GM21576 (cell line): ENCODE results near the gene TNFAIP2.
"Not testable (repeated sequence)": the region's sequence is repeated elsewhere in the genome, so short reads cannot be mapped to it uniquely, and the experiment has no call there.

Source experiments
- ATAC-seq: cut with Tn5 transposase; IDR thresholded peaks from one replicate; pipeline ENCODE4 v1.9.1; 2021; ENCODE audit warnings: mild to moderate bottlenecking, moderate library complexity; ENCODE audit not compliant: unreplicated experiment

TNFAIP2 gene

DNA sequence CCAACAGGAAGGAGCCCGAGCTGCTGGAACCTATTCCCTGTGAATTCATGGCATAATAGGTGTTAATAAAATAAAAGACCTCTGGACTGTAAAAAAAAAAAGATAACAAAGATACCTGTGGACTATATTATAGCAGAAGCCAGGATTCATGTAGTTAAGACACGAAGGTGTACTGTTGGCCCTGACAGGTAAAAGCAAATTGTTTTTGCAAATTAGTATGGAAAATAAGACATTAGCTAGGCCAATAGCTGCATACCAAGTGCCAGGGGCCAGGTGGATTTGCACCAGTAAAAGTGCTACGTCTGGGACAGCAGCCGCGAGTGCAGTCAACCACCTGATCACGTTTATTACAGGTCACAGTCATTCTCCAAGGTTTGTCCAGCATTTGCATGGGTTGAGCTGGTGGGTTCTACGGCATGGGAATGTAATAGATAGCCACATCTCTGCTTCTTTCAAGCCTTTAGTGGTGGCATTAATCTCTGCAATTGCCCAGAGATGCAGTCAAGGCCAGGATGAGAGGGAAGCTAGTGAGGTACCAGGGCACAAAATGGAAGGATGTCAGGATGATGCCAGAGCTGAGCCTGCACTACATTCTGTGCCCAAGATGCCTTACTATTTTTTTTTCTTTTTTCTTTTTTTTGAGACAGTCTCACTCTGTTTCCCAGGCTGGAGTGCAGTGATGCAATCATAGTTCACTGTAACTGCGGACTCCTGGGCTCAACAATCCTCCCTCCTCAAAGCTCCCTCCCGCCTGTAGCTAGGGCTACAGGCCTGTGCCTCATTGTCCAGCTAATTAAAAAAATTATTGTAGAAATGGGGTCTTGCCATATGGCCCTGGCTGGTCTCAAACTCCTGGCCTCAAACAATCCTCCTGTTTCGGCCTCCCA is 26.3 kb downstream of the TNFAIP2 start:
- no peak for ATAC-seq

GRCh38 chr14:103151270-103151945 is 28.1 kb downstream of the TNFAIP2 start:
- no peak for ATAC-seq

DNA sequence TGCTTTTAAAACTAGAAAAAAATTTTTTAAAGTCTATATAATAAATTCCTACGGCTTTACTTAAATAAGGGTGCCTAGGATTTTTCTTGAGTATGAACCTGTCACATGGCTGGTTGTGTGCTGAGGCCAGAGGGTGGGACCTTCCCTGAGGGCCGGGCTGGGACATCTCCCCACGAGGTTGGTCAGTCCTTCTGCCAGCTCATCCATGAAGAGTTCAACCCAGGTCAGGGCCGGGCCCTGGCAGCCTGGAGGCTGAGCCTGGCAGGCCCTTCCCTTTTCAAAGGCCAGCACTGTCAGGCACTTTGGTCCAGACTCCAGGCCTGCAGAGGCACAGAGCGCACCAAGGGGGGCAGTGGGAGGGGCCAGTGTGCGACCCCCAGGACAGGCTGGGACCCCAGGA is 31.7 kb downstream of the TNFAIP2 start:
- ATAC-seq, result no peak

DNA sequence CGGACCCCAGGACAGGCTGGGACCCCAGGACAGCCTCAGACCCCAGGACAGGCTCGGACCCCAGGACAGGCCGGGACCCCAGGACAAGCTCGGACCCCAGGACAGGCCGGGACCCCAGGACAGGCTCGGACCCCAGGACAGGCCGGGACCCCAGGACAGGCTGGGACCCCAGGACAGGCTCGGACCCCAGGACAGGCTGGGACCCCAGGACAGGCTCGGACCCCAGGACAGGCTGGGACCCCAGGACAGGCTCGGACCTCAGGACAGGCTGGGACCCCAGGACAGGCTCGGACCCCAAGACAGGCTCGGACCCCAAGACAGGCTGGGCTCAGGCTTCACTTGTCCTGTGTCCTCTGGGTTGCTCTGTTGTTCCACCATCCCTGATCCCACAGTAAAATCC is 32.2 kb downstream of the TNFAIP2 start:
- not testable (repeated sequence) for ATAC-seq

DNA sequence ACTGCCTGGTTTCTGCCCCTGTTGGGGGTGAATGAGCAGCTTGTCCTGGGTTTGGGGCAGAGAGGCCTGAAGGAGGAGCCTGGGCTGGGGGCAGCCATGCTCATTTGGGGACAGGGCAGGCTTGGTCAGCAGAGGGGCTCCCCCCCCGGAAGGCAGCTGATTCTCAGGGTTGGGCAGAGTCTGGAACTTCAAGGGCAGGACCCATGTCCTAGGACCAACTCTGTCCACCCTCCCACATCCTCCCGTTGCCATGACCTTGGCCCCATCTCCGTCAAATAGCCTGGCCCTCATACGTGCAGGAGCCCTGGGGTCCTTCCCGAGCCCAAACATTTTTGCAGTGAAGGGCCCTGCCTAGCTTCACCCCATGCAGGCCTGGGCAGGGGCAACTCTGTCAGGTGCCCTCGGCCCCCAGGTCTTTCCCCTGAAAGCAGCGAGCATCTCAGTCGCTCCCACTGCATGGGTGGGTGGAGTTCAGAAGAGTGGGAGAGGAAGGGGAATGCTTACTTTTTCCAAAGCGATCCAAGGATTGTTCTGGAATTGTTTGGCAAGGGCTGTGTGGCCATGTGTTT is 32.6 kb downstream of the TNFAIP2 start:
- ATAC-seq, result no peak

DNA sequence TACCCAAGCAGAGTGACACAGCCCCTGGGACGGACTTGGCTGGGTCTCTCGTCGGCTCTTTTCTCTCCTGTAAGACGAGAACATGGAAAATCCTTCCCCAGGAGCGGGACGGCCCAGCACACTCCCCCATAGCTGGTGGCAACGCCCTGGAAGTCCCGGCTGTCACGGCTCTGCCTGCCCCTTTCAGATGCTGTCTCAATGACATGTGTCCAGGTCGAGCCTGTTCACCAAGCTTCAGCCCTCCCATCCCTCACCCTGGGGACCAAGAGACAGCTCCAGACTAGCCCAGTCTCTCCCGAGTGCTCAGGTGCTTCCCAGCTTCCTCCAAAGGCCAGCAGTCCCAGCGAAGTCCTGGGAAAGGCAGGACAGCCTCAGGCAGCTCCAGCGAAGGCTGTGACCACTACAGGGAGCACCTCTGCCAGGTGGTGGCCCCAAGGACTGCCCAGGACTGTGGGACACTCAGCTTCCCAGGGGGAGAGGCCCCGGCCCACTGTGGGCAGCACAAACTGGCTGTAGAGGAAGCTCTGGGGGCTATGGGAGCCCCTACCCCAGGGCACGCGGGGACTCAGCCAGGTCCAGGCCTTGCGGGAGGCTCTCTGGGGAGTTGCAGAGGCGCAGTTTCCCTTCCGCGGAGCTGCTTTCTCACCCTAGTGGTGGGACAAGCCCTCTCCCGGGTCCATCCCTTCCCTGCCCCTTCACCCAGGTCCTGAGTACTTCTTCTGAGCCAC is 33.6 kb downstream of the TNFAIP2 start:
- ATAC-seq, result no peak

GRCh38 chr14:103157969-103158368 is 34.7 kb downstream of the TNFAIP2 start:
- ATAC-seq, result no peak

DNA sequence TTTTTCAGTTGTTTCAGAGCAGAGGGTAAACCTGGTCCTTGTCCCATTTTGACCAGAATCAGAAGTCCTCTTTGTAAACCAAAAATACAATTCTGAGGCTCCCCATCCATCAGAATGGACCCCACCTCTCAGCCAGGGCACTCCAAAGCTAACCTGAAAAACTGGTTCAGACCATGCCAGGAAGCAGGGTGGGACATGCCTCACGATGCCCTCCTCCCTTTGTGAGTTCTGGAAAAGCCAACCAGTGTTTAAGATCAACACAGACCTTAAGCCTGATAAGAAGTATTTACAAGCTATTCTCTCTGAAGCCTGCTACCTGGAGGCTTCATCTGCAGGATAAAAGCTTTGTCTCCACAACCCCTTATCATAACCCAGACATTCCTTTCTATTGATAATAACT is 35.4 kb downstream of the TNFAIP2 start:
- no peak for ATAC-seq

DNA sequence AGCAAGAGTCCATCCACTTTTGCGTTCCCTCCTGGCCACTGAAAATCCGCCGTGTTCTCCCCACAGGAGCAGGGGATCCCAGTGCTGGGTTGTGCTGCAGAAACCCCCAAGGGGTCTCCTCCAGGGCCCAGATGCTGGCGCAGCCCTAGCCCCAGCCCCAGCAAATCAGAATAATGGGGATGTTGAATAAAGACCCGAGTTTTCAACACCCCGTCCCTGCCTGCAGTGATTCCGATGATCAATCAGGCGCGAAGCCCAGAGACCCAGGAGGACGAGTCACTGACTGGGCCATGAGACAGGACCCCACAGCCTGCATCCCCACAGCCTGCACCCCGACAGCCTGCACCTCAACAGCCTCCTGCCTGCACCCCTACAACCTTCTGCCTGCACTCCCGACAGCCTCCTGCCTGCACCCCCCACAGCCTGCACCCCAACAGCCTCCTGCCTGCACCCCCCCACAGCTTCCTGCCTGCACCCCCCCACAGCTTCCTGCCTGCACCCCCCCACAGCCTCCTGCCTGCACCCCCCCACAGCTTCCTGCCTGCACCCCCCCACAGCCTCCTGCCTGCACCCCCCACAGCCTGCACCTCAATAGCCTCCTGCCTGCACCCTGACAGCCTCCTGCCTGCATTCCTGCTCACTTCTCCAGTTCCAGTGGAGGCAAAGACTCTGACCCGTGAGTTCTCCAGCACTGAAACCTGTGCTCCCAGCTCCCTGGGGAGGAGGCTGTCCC is 37.2 kb downstream of the TNFAIP2 start:
- no peak for ATAC-seq

GRCh38 chr14:103161054-103161397 is 37.8 kb downstream of the TNFAIP2 start:
- no peak for ATAC-seq

DNA sequence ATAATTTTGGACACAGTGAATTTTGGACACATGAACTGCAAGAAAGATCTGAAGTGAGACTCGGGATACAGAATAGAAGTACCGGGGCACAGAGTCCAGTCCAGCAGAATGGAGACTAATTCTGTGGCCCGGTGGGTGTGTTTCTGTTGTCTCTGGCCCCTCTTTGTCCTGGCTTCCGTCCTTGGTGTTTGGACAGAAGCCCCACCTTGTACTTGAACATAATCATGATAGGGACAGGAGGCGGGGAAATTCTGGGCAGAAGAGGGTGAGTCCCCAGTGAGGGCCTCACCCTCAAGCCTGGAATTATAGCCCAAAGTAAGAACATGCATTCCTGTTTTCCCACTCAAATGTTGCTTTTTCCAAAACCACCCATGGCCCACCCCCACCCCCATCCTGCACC is 39.9 kb downstream of the TNFAIP2 start:
- no peak for ATAC-seq

- no peak for ATAC-seq
Observed at GRCh38 chr14:103164006-103164405, 40.7 kb downstream of the TNFAIP2 start.

DNA sequence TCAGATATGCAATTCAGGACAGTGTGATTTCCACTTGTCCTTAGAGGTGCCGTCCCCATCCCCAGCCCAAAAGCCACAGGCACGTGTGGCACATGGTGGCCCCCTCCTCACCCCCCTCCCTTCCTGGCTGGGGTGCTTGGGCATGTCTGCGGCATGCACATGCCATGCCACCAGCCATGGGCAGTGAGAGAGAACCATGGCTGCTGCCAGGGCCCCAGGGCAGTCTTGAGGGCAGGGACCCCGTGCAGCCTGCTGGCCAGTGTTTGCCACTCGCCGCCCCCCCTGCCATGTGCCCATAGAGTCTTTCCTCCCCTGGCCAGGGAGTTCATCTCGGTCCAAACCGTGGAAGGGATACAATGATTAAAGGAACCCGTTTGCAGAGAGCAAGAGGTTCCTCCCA is 41.5 kb downstream of the TNFAIP2 start:
- ATAC-seq, result no peak

DNA sequence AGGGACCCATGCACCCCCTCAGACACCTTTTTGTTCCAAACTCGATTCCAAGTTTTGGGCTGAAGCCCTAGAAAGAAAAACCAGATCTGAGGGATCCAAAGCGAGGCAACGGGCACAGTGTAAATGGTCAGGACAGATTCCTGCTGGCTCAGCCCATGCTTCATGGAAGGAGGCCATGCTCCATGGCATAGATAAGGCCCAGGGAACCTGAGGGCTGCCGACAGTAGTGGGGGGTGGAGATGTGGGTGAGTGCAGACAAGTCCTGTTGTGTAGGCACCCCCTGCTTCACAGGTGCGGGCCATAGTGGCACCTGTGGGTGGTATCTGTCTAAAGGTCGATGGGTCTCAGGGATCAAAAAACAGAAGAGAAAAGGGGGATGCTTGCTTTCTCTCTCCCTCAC is 42.1 kb downstream of the TNFAIP2 start:
- ATAC-seq, result no peak

GRCh38 chr14:103169954-103170353 is 46.7 kb downstream of the TNFAIP2 start:
- ATAC-seq, result no peak

DNA sequence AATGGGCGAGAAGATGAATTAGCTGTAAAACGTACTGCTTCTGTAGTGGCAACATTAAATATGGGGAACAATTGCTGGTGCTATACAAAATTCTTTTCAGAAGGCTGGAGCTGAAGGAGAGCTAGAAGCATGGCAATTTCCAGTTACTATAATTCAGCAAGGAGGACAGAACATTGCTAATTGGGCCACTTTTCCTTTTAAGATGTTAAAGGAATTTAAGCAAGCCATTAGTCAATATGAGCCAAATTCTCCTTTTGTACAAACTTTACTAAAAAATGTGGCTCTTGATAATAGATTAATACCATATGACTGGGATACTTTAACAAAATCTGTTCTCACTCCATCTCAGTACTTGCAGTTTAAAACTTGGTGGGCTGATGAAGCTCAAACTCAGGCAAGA is 47.9 kb downstream of the TNFAIP2 start:
- ATAC-seq, result not testable (repeated sequence)

GRCh38 chr14:103172921-103173320 is 49.7 kb downstream of the TNFAIP2 start:
- no peak for ATAC-seq

DNA sequence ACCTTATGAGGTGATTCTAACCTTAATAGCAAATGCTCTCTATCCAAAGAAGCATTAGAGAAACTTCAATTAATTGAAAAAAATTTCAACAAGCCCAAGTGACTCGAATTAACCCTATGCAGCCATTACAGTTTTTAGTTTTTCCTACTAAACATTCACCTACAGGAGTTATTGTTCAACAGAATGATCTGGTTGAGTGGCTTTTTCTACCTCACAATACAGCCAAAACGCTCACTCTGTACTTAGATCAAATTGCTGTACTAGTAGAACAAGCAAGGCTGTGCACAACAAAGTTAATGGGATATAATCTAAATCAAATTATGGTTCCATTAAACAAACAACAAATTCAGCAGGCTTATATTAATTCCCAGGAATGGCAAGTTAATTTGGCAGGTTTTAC is 50.6 kb downstream of the TNFAIP2 start:
- not testable (repeated sequence) for ATAC-seq

GRCh38 chr14:103176176-103176575 is 52.9 kb downstream of the TNFAIP2 start:
- ATAC-seq, result not testable (repeated sequence)

DNA sequence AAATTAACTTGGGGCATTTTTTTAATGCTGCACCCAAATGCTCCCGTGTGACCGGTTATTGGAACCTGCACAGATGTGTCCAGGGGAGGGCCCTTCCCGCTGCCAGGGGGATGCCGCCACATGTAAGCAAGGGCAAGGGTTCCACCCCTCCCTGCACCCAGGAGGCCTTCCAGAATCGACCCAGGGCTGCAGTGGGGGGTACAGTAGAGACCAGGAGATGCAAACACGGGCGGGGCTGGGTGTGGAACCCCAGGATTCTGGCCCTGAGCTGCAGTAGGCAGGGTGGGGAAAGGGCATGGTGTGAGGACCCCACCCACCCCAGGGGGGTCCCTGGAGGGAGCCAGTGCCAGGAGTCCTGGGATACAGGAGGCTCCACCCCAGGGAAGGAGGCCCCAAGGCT is 54.1 kb downstream of the TNFAIP2 start:
- ATAC-seq, result no peak

- no peak for ATAC-seq
Observed at GRCh38 chr14:103178521-103178920, 55.3 kb downstream of the TNFAIP2 start.
